ENCODE data around the gene IGF2BP1. TPM values are rescaled to one million over a fixed set of nuclear protein-coding genes. Genes with fewer than 3 reads are reported as not detected.
"Not testable (repeated sequence)": the region's sequence is repeated elsewhere in the genome, so short reads cannot be mapped to it uniquely, and the experiment has no call there.

IGF2BP1 gene
- total RNA-seq, 1 donor from 2014 or later = not detected

DNA sequence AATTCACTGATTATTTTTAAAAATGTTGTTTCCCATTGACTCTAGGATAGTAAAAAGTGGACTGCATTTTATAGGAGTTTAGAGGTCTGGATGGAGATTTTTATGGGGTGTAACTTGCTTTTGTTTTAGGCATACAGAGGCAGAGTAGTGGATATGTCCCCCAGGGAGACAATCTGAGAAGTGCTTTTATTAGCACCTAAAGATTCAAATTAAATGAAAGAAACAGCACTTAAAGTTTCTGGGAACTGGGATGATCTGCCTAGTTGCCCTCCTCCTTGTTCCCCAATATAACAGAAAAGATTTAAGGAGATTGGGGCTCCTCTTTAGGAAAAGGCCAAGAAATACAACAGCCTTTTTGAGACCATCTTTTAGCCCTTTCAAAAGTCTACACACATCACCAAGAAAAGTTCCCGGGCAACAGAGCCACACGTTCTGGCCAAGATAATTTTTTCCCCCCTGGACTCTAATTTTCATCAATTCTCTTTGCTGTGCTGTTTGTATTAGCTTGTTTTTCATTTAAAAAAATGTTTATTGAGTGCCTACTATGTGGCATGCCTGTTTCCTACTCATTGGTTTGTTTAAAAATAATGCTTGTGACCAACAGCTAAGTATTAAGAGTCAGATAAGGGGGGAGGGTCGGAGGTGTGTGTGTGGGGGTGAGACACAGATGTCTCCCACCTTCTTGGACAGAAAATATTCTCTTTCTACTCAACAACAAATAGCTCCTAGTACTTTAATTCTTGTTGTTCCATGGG is 2.5 kb upstream of the IGF2BP1 start:
- DNase-seq (ENCODE audit: missing footprints) (no peak), ATAC-seq (no peak)
- intact Hi-C loops (cut with DNase I) = no loop called here

DNA sequence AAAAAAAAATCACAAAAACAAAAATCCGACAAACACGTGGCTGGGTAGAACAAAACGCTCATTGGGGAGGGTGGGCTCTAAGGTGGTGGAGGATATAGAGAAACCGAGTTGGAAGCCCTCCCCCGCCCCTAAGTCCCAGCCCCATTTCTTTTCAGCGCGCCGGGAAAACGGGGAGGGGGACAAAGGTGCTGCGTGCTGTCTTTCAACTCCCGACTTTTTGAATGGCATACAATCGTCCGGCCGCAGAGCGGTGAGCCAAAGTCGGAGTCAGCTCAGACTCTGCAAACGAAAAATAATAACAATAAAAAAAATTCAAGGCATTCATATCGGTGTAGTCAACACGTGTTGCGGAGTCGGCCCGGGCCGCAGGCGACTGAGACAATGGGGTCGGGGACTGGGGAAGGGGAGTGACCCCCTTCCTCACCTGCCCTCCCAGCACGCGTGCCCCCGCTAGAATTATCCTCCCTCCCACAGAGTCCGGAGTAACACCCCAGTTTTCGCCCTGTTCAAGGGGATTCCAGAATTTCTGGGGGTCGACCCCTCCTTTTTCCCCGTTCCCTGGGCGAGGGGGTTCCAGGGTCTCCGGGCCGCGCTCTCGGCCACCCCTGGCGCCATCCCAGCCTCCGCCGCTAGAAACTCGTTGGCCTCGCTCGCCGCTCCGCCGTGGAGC is 1.7 kb upstream of the IGF2BP1 start:
- ATAC-seq (no peak), DNase-seq (ENCODE audit: missing footprints) (no peak)
- intact Hi-C loops (cut with DNase I) = no loop called here

DNA sequence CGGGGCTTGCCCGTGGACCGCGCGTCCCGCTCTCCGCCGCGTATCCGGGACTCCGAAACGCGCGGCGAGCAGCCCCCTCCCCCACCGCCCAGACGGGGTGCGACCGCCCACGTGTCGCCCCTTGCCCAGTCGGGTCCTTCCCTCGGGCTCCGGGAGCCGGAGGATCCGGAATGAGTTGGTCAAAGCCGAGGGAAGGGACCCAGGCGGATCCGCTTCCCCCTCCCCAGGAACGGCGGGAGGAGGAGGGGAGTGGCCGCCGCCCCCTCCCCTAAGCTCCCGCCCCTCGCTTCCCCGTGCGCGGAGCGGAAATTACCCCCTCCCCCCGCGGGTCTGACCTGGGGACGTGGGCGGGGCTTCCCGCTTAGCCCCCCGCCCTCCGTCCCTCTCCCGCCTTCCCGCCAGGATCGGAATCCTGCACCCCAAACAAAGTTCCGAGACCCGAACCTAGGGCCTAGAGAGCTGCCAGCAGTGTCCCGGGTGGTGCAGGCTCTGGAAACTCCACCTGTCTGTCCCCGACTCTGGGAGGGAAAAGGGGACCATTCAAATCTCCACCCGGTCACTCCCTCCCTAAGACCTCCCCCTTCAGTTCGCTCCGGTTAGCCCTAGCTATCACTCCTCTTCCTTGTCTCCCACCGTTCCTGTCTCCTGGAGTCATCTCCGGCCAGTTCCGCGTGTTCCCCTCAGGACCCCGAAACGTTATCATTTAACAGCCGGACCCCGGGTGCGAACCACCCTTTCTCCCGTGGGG is 1.0 kb upstream of the IGF2BP1 start:
- no peak for DNase-seq (ENCODE audit: missing footprints)
- ATAC-seq = no peak
- intact Hi-C loops (cut with DNase I) = no loop called here

DNA sequence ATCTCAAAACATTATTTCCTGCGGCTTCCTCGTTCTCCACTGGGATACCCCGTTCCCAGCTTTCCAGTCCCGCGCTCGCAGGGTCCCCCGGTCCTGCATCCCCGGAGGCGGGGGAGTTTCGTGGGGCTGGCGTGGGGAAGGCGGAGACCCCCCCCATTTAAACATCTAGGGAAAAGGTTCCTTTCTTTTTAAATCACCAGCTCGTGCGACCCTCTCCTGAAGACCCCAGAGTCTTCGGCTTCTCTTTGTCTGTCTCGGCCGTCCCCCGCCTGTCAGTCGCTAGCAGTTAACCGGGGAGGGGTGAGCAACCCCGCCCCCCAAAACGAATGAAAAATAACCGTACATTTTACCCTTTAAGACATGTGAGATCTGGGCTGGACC is 473 bp upstream of the IGF2BP1 start:
- intact Hi-C loops (cut with DNase I) = no loop called here
- DNase-seq (ENCODE audit: missing footprints) (no peak), ATAC-seq (no peak)

DNA sequence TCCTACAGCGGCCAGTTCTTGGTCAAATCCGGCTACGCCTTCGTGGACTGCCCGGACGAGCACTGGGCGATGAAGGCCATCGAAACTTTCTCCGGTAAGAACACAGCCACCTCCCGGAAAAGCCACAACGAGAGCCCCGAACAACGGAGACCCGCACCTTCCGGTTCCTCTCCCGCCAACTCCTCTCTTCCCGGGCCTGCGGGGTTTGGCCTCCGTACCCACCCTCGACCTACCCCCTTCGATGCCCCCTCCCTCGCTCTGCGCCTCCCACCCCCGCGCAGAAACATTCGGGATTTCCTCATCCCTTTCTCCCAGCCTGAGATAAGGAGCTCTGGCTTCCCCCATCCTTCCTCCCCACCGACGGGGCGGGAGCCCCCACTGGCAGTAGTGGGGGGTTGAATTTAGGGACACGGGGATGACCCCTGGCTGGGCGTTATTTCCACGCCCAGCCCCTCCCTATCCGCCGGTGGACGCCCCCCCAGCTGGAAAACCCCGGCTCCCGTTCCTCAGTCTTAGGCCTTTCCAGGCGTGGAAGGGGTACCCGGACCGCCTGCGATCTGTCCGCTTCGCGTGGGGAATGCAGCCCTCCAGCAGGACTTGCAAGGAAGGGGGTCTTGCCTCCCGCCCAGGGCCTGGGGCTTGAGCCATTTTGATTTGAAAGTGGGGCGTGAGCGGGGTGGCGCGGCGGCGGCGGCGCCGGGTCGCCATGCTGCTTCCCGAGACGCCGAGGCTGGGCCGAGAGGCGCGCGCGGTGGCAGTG is 822 bp downstream of the IGF2BP1 start:
- intact Hi-C loops (cut with DNase I) = no loop called here
- DNase-seq (ENCODE audit: missing footprints) (no peak), ATAC-seq (no peak)

DNA sequence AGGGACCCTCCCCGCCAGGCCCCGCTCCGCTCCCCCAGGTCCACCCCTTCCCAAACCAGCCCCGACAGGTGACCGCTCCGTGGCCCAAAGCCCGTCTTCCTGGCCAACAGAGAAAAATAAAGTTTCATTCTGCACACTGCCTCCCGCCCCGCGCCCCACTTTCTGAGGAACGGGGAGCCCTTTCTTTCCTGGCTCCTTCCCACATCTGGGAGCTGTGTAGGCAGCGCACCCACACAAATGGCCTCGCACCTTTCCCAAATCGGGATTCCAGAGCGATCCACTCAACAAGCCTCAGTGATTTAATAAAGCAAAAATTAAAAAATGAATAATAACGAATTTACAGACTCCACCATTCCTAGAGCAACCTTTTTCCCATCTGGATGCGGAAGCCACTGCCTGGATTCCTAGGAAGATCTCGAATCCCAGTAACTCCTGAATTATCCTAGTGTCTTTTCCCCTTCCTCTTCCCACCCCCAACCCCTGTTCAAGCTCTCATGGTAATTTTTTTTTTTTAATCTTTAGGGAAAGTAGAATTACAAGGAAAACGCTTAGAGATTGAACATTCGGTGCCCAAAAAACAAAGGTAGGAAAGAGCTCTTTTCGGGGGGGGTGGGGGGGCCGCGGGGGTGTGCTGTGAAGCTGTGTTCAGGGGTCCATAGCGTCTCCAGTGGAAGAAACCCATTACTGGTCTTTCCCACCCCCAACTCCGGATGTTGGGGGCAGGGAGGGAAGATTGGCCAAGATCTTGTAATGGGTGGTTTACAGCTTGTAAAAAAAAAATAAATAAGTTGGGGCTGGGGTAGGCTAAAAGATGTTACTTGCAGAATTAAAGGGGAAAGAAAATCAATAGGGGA is 1.6 kb downstream of the IGF2BP1 start:
- ATAC-seq = no peak
- intact Hi-C loops (cut with DNase I) = no loop called here
- no peak for DNase-seq (ENCODE audit: missing footprints)

DNA sequence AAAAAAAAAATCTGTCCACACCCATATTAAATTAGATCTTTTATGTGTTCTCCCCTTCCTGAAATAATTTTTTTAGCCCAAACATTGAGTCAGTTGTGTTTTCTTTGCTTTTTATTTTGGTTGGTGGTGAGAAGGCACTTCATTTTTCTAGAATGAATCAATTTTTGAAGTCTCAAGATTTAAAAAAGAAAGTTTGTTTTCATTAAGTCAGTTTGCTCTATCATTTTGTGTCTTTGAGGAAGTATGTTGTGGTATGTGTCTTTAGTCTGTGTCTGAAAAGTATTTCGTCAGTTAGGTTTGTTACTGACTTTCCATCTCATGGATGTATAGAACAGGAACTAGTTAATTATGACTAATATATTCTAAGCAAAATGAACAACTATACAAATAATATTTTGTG is 3.8 kb downstream of the IGF2BP1 start:
- intact Hi-C loops (cut with DNase I) = no loop called here
- DNase-seq (ENCODE audit: missing footprints) = no peak
- ATAC-seq = no peak

DNA sequence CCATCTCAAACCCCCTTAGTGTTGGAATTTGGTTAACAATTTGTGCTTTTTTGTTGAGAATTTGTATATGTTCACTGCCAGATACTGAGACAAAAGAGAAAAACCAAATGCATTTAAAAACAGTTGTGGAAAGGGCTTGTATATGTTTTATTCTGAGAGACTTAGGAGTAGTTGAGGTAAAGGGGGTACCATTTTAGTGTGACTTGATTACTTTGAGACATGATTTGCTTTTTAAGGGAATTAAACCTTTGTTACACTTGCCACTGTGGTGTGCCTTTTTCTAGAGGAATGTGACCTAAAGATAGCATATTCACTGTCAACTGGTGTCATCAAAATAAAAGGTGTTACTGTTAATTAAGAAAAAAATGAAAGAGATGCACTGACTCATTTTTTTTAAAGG is 4.5 kb downstream of the IGF2BP1 start:
- ATAC-seq = no peak
- no peak for DNase-seq (ENCODE audit: missing footprints)
- intact Hi-C loops (cut with DNase I) = no loop called here

DNA sequence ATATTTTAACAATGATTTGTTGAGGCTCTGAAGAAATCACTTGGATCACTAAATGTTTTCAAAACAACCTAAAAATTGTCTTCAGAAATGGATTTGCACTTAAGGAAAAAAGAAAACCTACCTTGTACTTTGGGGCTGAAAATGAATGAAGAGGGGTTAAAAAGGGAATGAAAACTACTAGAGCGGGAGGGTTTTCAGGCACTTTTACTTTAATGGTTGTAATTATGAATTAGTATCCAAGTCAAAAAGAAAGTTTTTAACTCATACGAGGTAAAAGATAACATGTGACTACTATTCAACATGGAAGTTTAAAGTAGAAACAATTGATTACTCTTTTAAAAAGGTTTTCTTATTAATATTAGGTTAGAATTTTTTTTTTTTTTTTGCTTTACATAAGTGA is 5.1 kb downstream of the IGF2BP1 start:
- intact Hi-C loops (cut with DNase I) = no loop called here
- DNase-seq (ENCODE audit: missing footprints) = no peak
- no peak for ATAC-seq

DNA sequence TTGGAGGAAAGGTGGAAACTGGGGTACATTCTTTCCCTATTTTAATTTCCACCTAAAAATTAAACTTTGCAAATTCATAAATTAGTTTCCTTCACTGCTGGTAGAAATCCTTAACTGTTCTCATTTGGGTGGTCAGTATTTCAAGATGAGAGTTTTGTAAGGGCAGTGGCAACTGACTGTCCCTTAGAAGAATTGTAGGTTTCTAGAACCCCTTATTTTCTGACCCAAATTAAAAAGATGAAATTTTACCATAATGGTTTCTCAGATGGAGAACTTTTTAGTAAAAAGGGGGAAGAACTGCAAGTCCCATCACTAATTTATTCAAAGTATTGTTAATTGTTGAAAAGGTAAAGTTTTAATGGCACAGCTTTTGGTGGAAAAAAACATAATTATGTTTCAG is 5.6 kb downstream of the IGF2BP1 start:
- DNase-seq (ENCODE audit: missing footprints) (no peak), ATAC-seq (no peak)
- intact Hi-C loops (cut with DNase I) = no loop called here

DNA sequence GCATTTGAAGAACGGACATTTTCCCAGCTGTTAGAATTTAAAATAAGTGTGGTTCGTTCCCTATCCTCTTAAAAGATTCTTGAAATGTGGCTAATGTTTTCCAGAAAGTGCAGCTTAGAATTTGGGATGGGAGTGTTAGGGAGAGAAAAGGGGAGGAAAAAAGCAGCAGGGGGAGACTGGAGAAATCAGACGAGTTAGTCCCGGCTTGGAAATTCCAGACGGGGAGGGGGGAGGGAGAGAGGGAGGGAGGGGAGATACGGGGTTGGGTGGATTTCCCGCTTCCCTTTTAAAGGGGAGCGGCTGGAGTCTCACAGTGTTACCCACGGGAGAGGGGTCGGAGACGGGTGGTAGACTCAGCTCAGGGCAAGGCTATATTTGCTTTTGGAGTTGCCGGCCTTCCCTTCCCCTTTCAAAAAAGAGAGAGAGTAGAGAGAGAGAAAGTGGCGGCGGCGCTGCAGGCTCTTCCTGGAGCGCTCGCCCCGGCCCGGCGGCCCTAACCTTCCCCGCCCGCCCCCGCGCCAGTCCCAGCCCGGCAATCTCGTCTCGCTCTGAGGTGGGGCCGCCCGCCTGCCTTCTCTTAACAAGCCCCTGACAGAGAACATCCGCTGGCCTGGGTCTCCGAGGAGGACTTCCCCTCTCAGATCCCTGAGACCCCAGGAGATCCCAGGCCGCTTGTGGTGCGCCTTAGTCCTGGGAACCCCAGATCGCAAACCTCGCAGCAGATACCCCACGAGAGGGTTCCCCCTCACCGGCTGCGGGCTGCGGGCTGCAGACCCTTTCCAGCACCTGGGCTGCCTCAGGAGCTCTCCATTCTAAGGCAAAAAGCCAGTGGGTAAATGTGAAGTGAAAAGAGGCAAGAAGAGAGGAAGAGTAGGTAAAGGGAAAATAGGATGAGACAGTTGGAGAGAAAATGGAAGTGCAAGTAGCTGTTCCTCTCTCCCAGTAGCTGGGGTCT is 6.6 kb downstream of the IGF2BP1 start:
- intact Hi-C loops (cut with DNase I) = no loop called here
- ATAC-seq = no peak

DNA sequence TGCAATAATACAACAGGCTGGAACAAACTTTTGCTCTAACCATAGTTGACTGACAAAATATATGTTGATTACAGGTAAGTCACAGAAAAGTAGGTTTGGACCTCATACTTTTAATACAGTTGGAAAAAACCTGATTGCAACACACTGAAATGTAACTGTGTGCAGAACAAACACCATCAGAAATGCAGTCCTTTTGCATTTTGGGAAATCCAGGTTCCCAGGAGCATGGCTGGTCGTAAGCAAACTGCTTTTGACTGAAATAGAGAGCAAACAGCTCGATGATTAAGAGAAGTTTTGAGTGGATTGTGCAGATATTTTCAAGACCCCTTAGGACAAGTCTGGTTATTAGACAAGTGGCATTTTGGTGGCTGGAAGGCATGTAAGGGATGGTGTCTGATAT is 8.0 kb downstream of the IGF2BP1 start:
- intact Hi-C loops (cut with DNase I) = no loop called here
- ATAC-seq = no peak

More for the DNA sequence above, 6.6 kb downstream of the IGF2BP1 start:
- no peak for DNase-seq (ENCODE audit: missing footprints)

DNA sequence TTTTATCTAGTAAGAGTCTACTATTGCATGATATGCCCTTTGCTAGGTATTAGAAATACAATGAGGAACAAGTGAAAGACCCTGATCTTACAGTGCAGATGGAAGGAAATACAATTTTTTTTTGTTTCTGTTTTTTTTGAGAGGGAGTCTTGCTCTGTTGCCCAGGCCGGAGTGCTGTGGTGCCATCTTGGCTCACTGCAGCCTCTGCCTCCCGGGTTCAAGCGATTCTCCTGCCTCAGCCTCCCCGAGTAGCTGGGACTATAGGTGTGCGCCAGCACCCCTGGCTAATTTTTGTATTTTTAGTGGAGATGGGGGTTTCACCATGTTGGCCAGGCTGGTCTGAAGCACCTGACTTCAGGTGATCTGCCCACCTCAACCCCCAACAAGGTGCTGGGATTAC is 11.7 kb downstream of the IGF2BP1 start:
- ATAC-seq; DNase-seq (ENCODE audit: missing footprints); intact Hi-C loops (cut with DNase I): not testable (repeated sequence)

More for the DNA sequence above, 8.0 kb downstream of the IGF2BP1 start:
- DNase-seq (ENCODE audit: missing footprints) = no peak

DNA sequence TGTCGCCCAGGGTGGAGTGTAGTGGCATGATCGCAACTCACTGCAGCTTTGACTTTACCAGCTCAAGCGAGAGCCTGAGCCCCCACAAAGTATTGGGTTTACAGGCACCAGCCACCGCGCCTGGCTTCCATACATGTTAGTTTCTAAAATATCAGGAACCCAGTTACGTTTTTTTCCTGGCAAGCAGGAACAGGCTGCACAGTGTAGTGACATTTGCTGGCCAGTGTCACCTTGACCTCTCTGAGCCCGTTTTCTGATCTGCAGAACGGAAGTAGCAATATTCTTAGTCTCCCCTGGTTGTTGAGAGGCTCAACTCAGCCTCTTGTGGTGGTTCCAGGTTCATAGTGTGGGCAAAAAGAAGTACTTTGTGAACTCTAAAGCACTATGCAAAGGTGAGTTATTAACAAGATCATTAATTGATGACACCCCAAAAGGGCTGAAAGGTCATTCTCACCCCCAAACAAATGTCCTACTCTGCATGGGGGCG is 15.6 kb downstream of the IGF2BP1 start:
- ATAC-seq = no peak
- intact Hi-C loops (cut with DNase I) = no loop called here
- no peak for DNase-seq (ENCODE audit: missing footprints)

DNA sequence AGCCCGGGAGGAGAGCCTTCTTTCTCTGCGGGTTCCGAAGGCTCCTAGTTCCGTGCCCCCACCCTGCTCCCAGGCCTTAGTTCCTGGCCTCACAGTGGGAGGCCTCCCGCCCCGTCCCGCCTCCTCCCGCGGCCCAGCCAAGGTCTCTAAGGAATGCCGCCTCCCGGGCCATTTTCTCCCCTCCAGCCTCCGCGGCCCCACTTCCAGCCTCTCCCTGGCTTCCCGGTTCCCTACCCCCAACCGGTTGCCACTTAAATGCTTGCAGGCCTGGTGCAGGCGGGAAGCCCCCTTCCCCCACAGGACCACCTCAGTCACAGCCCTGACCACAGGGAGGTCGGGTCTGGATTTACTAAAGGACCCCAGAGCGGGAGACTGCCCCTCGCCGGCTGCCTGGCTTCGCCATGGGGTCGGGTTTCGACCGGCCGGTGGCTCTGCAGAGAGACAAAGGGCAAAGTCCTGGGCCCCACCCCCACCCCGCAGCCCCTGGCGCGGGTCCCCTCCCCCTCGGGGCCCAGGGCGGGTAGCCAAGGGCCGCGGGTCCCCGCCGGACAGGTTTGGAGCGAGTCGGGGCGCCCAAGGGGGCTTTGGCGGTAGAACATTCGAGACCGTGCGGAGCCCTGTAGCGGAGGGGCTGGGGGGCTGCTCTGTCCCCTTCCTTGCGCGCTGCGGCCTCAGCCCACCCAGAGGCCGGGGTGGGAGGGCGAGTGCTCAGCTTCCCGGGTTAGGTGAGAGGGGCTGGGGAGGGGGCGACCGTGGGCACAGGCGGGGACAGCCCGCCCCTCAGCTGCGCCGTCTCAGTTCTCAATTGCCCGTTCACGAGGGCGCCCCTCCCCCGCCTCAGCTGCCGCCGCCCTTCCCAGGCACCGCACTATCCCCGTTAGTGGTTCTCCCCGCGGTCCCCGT is 16.4 kb downstream of the IGF2BP1 start:
- ATAC-seq (no peak), DNase-seq (ENCODE audit: missing footprints) (no peak)
- intact Hi-C loops (cut with DNase I) = no loop called here

All from Right ventricle myocardium inferior (tissue), 1 donor.